Neural cell (in vitro differentiated cells): ENCODE data around the gene NCS1.

Experiments used
- EP300 ChIP-seq: fragments of 450-650 bp; conservative IDR thresholded peaks from 2 replicates; pipeline ENCODE4 v1.6.1; 2014; ENCODE audit warnings: antibody characterized with exemption, mild to moderate bottlenecking, moderate library complexity; ENCODE audit not compliant: poor library complexity, severe bottlenecking
- EZH2 ChIP-seq: fragments of 200-600, 300-800 bp; shearing (Covaris generic), sonication (generic); IDR thresholded peaks from 2 replicates; pipeline ENCODE4 v1.6.1; 2014; ENCODE audit warnings: antibody characterized with exemption, low read length, borderline replicate concordance, mild to moderate bottlenecking; ENCODE audit not compliant: insufficient read depth, poor library complexity, severe bottlenecking
- MXI1 ChIP-seq: fragments of 450-650 bp; conservative IDR thresholded peaks from 2 replicates; pipeline ENCODE4 v1.6.1; 2014; ENCODE audit warnings: antibody characterized with exemption, mild to moderate bottlenecking; ENCODE audit not compliant: poor library complexity, severe bottlenecking
- TF ChIP-seq, protein P1 (sequence below): fragments of 450-650 bp; IDR thresholded peaks from 2 replicates; pipeline ENCODE4 v1.5.1; 2014; ENCODE audit warnings: antibody characterized with exemption, mild to moderate bottlenecking, moderate library complexity; ENCODE audit not compliant: poor library complexity, severe bottlenecking

GRCh38 chr9:130138791-130139190 is 33.4 kb upstream of the NCS1 start:
- no peak for TF ChIP-seq EP300
- TF ChIP-seq, protein P1, sequence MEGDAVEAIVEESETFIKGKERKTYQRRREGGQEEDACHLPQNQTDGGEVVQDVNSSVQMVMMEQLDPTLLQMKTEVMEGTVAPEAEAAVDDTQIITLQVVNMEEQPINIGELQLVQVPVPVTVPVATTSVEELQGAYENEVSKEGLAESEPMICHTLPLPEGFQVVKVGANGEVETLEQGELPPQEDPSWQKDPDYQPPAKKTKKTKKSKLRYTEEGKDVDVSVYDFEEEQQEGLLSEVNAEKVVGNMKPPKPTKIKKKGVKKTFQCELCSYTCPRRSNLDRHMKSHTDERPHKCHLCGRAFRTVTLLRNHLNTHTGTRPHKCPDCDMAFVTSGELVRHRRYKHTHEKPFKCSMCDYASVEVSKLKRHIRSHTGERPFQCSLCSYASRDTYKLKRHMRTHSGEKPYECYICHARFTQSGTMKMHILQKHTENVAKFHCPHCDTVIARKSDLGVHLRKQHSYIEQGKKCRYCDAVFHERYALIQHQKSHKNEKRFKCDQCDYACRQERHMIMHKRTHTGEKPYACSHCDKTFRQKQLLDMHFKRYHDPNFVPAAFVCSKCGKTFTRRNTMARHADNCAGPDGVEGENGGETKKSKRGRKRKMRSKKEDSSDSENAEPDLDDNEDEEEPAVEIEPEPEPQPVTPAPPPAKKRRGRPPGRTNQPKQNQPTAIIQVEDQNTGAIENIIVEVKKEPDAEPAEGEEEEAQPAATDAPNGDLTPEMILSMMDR, result no peak
- TF ChIP-seq EZH2, result no peak
- no peak for TF ChIP-seq MXI1
